Left cardiac atrium (tissue), 4 donors: Measurements from ENCODE around the gene KDM4D. TPM values are rescaled to one million over a fixed set of nuclear protein-coding genes. Genes with fewer than 3 reads are reported as not detected.
"Not testable (repeated sequence)": the region's sequence is repeated elsewhere in the genome, so short reads cannot be mapped to it uniquely, and the experiment has no call there.

Experiments used
- ATAC-seq, 2 donors: fragments of 200-7000 bp; cut with Tn5 transposase; one replicate each; pipeline ENCODE4 v1.9.1; 2020; ENCODE audit warnings: mild to moderate bottlenecking in 2 of 2, moderate library complexity in 2 of 2
- DNase-seq: peaks from one replicate; pipeline ENCODE4 v3.0.0-alpha.2; 2020
- intact Hi-C, 2 donors: fragments of 100-400 bp; cut with DNase I; formaldehyde crosslinking; loops; one replicate each; pipeline versions ENCODE4 v1.14.1 to v1.15.1; 2022 to 2023
- long read RNA-seq: library from polyadenylated mRNA; unstranded; transcript quantifications from one replicate; pipeline ENCODE4 v2.0.0, GENCODE V29; 2021
- total RNA-seq, 2 donors: library from RNA; stranded (reverse); fragmentation: NEBNext Ultra II Directional; extraction: Animal tissue kit (Norgen Biotek cat#: 25700); gene quantifications; one replicate each; pipeline ENCODE4 v1.2.1, GENCODE V29; 2021
- donor health status: DM: no; HTN: yes; CAD: no.
- donor health status: DM: no; HTN: yes; CAD: no; lungs with severe emphysema.
- donor health status: DM: yes; HTN: yes; CAD: no.
- donor health status: Dilated cardiomyopathy.

KDM4D gene
- total RNA-seq = under 1 TPM; 0.80 to 0.89 TPM
- long read RNA-seq, partial matches to known transcripts = 0 of 1 reads
- long read RNA-seq, other reads (novel, unspliced or antisense) = 0 of 1 reads

GRCh38 chr11:94973099-94973968 is at the start of gene KDM4D, which contains the start of gene CWC15:
KDM4D (plus strand) TSS chr11:94973709; CDS start chr11:94997373, 23,664 bp downstream.
CWC15 (minus strand) TSS chr11:94973556; CDS start chr11:94972185, 1,371 bp downstream.
- peak; percentile 96 for DNase-seq
- ATAC-seq = peak; percentile 100
- intact Hi-C loops = loop anchor here in 1 of 2 donors (10.0 kb wide), 2 partner anchors 91 to 209 kb away; partner anchors contain the start of genes AMOTL1 and SRSF8

DNA sequence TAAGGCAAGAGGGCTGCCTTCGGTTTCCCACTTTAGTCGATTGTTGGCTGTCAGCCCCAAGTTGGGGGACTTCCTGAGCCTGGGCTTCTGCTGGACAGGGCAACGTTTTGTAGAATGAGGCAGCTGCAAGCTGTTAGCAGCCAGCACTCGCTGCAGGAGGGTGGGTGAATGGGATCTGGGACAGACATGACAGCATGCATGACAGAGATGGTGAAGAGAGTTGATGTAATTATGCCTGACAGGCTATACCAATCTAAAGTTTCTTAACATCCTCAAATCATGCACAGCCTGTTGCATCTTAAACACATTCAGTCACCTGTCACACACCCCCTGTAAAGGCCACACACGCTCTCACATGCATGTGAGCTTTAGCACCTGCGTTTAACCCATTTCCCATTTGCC is 49.3 kb upstream of the KDM4D start:
- ATAC-seq (no peak), DNase-seq (no peak)
- intact Hi-C loops = no loop called here

DNA sequence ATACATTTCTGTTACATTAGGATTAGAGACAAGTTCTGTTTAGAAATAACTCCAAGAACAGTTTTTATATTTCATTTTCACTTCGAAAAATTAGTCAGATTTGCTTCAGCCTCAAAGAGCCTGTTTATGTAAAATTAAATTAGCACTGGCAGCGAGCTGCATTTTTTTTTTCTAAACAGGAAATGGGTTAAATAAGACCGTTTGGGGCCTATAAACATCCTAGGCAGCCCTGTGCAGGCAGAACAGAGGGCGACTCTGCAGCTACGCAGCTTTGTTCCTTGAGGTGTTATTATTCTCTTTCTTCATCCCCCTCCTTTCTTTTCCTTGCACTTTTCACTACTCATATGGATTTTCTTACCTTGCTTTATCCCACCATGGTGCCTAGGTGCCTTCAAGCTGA is 48.9 kb upstream of the KDM4D start:
- no peak for DNase-seq
- intact Hi-C loops = no loop called here
- no peak for ATAC-seq

DNA sequence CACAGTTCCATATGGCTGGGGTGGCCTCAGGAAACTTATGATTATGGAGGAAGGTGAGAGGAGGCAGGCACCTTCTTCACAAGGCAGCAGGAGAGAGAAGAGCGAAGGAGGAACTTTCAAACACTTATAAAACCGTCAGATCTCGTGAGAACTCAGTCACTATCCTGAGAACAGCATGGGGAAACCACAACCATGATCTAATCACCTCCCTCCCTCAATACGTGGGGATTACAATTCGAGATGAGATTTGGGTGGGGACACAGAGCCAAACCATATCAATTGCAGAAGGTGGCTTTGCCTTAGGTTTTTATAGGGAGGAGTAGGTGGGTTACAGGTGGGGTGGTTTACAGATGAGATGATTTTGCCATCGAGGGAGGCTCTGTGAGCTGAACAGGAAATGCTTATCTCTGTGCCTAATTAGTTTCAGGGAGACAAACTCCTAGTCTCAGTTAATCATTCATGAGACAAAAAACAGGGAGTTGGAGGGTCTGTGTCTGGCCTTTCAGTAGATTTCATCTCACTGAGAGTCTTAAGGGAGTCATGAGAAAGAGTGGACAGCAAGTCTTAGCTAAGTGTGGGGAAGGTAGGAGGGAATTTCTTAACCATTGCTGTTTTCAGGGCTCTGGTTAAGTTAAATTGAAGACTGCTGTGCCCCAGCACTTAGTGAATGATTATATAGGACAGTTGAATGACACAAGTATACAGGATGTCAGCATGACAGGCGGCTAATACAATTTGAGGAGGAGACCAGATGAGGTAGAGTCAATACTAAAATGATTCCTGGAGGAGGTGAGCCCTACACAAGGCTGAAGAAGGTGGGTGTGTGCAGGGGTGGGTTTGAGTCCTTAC is 47.9 kb upstream of the KDM4D start:
- ATAC-seq (no peak), DNase-seq (no peak)
- intact Hi-C loops = no loop called here

DNA sequence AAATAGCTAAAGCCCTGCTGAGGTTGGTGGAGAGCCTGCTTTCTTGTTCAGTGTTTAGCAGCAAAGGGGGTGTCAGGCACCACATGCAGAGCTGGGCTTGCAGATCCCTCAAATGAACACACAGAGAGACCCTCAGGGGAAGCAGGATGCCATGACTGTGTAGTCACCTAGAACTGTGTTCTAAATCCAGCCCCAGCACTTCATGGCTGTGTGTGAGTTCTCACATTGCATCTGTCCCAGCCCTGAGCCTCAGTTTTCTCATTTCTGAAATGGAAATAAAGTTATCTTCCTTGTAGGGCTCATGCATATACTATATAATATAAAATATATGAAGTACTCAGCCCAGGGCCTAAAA is 47.3 kb upstream of the KDM4D start:
- intact Hi-C loops = no loop called here
- DNase-seq (no peak), ATAC-seq (peak in 1 of 2 donors; percentile 9)

DNA sequence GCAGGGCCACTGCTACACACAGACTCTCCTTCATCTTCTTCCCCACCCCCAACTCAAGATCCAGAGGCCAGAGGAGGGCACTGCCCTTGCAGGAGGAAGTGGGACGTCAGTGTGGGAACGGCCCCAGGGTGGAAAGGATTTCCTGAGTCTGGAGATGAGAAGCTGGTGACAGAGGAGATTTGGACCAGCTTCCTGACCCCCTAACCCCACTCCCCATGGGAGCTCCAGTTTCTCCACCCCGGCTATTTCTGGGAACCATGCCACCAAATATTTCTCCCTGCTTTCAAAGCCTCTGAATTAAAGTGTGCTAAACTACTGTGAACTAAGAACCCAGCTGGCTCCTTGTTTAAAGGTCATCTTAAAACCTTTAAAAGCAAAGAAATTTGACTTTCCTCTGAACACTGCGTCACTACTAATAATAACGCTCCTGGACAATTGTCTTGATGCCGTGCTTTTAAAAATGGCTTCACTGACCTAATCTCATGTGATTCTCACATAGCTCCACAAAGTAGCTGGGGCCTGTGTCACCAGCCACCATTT is 46.7 kb upstream of the KDM4D start:
- ATAC-seq (peak; percentile 94), DNase-seq (peak; percentile 91)
- intact Hi-C loops = no loop called here

DNA sequence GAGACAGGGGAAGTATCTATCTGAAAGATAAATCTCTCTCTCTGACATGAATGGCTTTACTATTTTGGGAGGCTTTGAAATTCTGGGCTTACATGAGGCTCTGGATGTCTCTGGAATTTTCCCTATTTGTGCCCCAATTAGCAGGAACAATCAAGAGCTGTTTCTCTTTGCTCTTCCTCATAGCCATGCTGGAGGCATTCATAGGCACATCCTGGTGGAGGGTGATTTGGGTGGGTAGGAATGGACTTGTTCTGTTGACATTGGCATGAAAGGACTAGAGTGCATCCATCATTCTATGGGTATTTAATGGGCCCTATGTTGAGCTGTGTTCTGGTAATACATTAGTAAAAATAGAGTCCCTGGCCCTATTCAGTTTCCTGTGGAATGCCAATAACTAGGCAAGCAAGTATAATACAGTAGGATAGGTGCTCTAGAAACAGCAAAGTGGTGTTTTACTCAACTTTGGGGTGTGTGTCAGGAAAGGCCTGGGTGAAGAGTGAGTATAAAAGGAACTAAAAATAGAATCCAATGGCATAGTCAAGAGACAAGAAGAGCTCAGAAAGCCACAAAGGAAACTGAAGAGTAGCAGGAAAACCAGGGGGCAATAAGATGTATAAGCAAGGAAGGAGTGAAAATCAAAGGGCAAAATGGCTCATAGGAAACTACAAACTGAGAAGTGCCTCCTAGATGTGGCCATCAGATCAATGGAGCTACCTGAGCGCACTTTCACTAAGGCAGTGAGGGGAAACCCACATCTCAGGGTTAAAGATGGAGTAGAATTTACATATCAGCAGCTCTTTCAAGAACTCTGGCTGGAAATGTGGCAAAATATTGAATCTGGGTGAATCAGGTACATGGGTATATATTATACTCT is 45.2 kb upstream of the KDM4D start:
- ATAC-seq = no peak
- intact Hi-C loops = no loop called here

DNA sequence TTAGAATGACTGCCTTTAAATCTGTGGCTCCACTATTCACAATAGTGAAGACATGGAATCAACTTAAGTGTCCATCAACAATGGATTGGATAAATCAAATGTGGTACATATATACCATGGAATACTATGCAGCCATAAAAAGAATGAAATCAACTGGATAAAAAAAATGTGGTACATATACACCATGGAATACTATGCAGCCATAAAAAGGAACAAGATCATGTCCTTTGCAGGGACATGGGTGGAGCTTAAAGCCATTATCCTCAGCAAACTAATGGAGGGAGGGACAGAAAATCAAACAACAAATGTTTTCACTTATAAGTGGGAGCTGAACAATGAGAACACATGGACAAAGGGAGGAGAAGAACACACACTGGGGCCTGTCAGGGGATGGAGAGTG is 41.4 kb upstream of the KDM4D start:
- intact Hi-C loops, ATAC-seq, DNase-seq: not testable (repeated sequence)

More for the DNA sequence above, 45.2 kb upstream of the KDM4D start:
- no peak for DNase-seq

- ATAC-seq (no peak), DNase-seq (no peak)
- intact Hi-C loops = no loop called here
These were observed 41.0 kb upstream of the KDM4D start for GRCh38 chr11:94932503-94932902.

- DNase-seq (no peak), ATAC-seq (peak; percentile 71 to 91)
- intact Hi-C loops = no loop called here
These were observed 40.0 kb upstream of the KDM4D start for GRCh38 chr11:94933223-94934130.

- intact Hi-C loops = no loop called here
- DNase-seq = no peak
- peak in 1 of 2 donors; percentile 14 for ATAC-seq
These were observed 39.1 kb upstream of the KDM4D start for GRCh38 chr11:94934362-94934761.

- intact Hi-C loops = no loop called here
- ATAC-seq (no peak), DNase-seq (no peak)
These were observed 38.7 kb upstream of the KDM4D start for GRCh38 chr11:94934846-94935245.

- DNase-seq = peak; percentile 66
These were observed 35.1 kb upstream of the KDM4D start for GRCh38 chr11:94938095-94939055.

GRCh38 chr11:94939346-94939745 is 34.2 kb upstream of the KDM4D start:
- ATAC-seq (no peak), DNase-seq (no peak)
- intact Hi-C loops = no loop called here

More at GRCh38 chr11:94938095-94939055, 35.1 kb upstream of the KDM4D start:
- peak; percentile 72 to 79 for ATAC-seq
- intact Hi-C loops = no loop called here

GRCh38 chr11:94941131-94941530 is 32.4 kb upstream of the KDM4D start:
- ATAC-seq (no peak), DNase-seq (no peak)
- intact Hi-C loops = no loop called here

DNA sequence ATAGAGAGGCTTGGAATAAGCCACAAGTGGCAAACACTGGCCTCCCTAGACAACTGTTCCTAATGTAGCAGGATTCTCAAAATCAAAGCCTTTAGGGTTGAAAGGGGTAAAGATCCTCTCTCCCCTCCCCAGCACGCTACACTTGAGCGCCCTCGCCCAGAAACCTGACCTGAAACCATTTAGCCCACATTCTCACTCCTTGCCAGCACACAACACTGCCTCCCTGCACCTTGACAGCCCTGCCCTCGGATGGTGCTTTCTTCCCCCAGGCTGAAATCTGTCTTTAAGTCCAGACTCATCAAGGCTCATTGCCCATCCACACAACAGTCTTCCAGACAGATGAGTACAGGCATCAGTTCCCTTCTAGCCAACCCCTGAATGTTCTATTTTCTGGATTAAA is 26.7 kb upstream of the KDM4D start:
- ATAC-seq (no peak), DNase-seq (no peak)
- intact Hi-C loops = no loop called here
